H1 (cell line): ENCODE data around the gene TVP23B. TPM values are rescaled to one million over a fixed set of nuclear protein-coding genes. Genes with fewer than 3 reads are reported as not detected.

ENCODE experiments used
- CTCF ChIA-PET: fragments of 300-600 bp; sonication (Branson Sonifier 250); formaldehyde crosslinking; loops from one replicate; lab custom pipeline; 2021; ENCODE audit not compliant: partially characterized antibody; lab: Charles Lee
- POLR2A ChIA-PET: fragments of 300-600 bp; sonication (Branson Sonifier 250); formaldehyde crosslinking; loops from one replicate; lab custom pipeline; 2021; ENCODE audit warnings: inconsistent platforms; ENCODE audit not compliant: partially characterized antibody; lab: Charles Lee
- DNase-seq, 2 experiments: peaks; one replicate each; pipeline versions ENCODE4 v3.0.0 to v3.0.0-alpha.2; 2010 to 2022; ENCODE audit warnings: low spot score in 2 of 2, low read depth in 1 of 2, mixed read lengths in 1 of 2
- FAIRE-seq: peaks from 2 replicates; lab custom pipeline; 2011; peaks lifted over from hg19 to GRCh38; lab: Jason Lieb, UNC
- H2AFZ ChIP-seq: 2 replicates; pipeline ENCODE4 v1.8.1; 2012; ENCODE audit warnings: low read length, inconsistent platforms
- H2AK5ac ChIP-seq: 2 replicates; pipeline ENCODE4 v1.6.1; 2013; ENCODE audit warnings: low read depth, low read length
- H2BK120ac ChIP-seq: replicated peaks from 2 replicates; pipeline ENCODE3; 2013; ENCODE audit warnings: low read depth, low read length, inconsistent platforms
- H2BK12ac ChIP-seq: 2 replicates; pipeline ENCODE4 v1.6.1; 2013; ENCODE audit warnings: low read depth, low read length
- H2BK15ac ChIP-seq: 2 replicates; pipeline ENCODE4 v1.6.1; 2013; ENCODE audit warnings: low read length
- H2BK20ac ChIP-seq: 2 replicates; pipeline ENCODE4 v1.6.1; 2013; ENCODE audit warnings: low read length
- H2BK5ac ChIP-seq: 2 replicates; pipeline ENCODE4 v1.6.1; 2013; ENCODE audit warnings: low read depth, low read length
- H3K14ac ChIP-seq: 2 replicates; pipeline ENCODE4 v1.6.1; 2013; ENCODE audit warnings: inconsistent platforms; ENCODE audit not compliant: insufficient read length
- H3K18ac ChIP-seq: 2 replicates; pipeline ENCODE4 v1.6.1; 2013; ENCODE audit warnings: low read length; ENCODE audit errors: extremely low read depth
- H3K23ac ChIP-seq: 2 replicates; pipeline ENCODE4 v1.6.1; 2013; ENCODE audit warnings: inconsistent platforms; ENCODE audit not compliant: insufficient read length
- H3K23me2 ChIP-seq: 2 replicates; pipeline ENCODE4 v1.6.1; 2013; ENCODE audit warnings: low read depth, low read length
- H3K27ac ChIP-seq: 2 replicates; pipeline ENCODE4 v1.6.1; 2011; ENCODE audit warnings: low read depth, low read length, inconsistent platforms
- H3K27me3 ChIP-seq, 4 experiments: replicated peaks in 1 of 4; 1 replicate in 1 of 4; 2 replicates in 3 of 4; pipeline versions ENCODE4 v1.6.1 to v1.8.1; 2011 to 2013; ENCODE audit warnings: low read length in 3 of 4, mild to moderate bottlenecking in 3 of 4, inconsistent platforms in 2 of 4, mixed read lengths in 2 of 4, moderate library complexity in 1 of 4; ENCODE audit not compliant: control insufficient read depth in 3 of 4, insufficient read depth in 3 of 4; ENCODE audit errors: extremely low read depth in 1 of 4
- H3K36me3 ChIP-seq, 4 experiments: 2 replicates each; pipeline versions ENCODE4 v1.6.1 to v1.8.1; 2011 to 2013; ENCODE audit warnings: mild to moderate bottlenecking in 4 of 4, low read length in 3 of 4, moderate library complexity in 2 of 4, control low read depth in 1 of 4, inconsistent platforms in 1 of 4; ENCODE audit not compliant: insufficient read depth in 4 of 4, control insufficient read depth in 2 of 4
- H3K4ac ChIP-seq: replicated peaks from 2 replicates; pipeline ENCODE3; 2013; ENCODE audit warnings: low read length, low read depth, mixed read lengths, inconsistent platforms; ENCODE audit not compliant: insufficient read length
- H3K4me1 ChIP-seq, 4 experiments: replicated peaks in 1 of 4; 1 replicate in 1 of 4; 2 replicates in 3 of 4; pipeline versions ENCODE4 v1.6.1 to v1.8.1; 2011 to 2013; ENCODE audit warnings: low read length in 3 of 4, inconsistent platforms in 2 of 4, mixed read lengths in 1 of 4; ENCODE audit not compliant: insufficient read depth in 4 of 4, control insufficient read depth in 3 of 4
- H3K4me2 ChIP-seq, 2 experiments: 2 replicates each; pipeline versions ENCODE4 v1.6.1 to v1.8.1; 2011 to 2013; ENCODE audit warnings: low read depth in 2 of 2, low read length in 2 of 2, control low read depth in 1 of 2, inconsistent platforms in 1 of 2, mild to moderate bottlenecking in 1 of 2; ENCODE audit not compliant: insufficient read depth in 1 of 2
- H3K4me3 ChIP-seq, 4 experiments: fragments of 200-600, 300-600 bp in 1 of 4; sonication (generic), shearing (Covaris generic), sonication (Bioruptor Twin) in 1 of 4; 2 replicates each; pipeline versions ENCODE4 v1.5.1 to v1.8.1; 2011 to 2016; ENCODE audit warnings: low read length in 4 of 4, low read depth in 3 of 4, control low read depth in 2 of 4, inconsistent platforms in 2 of 4, mild to moderate bottlenecking in 2 of 4, mixed read lengths in 1 of 4, moderate library complexity in 1 of 4; ENCODE audit not compliant: insufficient read depth in 2 of 4; ENCODE audit errors: extremely low read depth in 1 of 4
- H3K56ac ChIP-seq: replicated peaks from 2 replicates; pipeline ENCODE3; 2013; ENCODE audit warnings: low read depth, mild to moderate bottlenecking, mixed read lengths, low read length, inconsistent platforms; ENCODE audit not compliant: insufficient read length
- H3K79me1 ChIP-seq: 2 replicates; pipeline ENCODE4 v1.6.1; 2013; ENCODE audit warnings: low read depth, low read length, control low read depth
- H3K79me2 ChIP-seq, 2 experiments: 2 replicates each; pipeline versions ENCODE4 v1.6.1 to v1.8.1; 2012 to 2013; ENCODE audit warnings: low read length in 2 of 2, mild to moderate bottlenecking in 2 of 2, inconsistent platforms in 1 of 2; ENCODE audit not compliant: insufficient read depth in 2 of 2, control insufficient read depth in 1 of 2
- H3K9ac ChIP-seq, 4 experiments: replicated peaks in 1 of 4; 1 replicate in 1 of 4; 2 replicates in 3 of 4; pipeline versions ENCODE4 v1.6.1 to v1.8.1; 2011 to 2013; ENCODE audit warnings: low read depth in 3 of 4, low read length in 3 of 4, control low read depth in 2 of 4, mild to moderate bottlenecking in 2 of 4, moderate library complexity in 2 of 4, inconsistent platforms in 1 of 4; ENCODE audit errors: extremely low read depth in 1 of 4
- H3K9me3 ChIP-seq, 2 experiments: 2 replicates each; pipeline versions ENCODE4 v1.6.1 to v1.8.1; 2012 to 2013; ENCODE audit warnings: mild to moderate bottlenecking in 2 of 2, moderate library complexity in 2 of 2, control low read depth in 1 of 2, inconsistent platforms in 1 of 2, low read depth in 1 of 2, low read length in 1 of 2, mixed read lengths in 1 of 2; ENCODE audit not compliant: insufficient read depth in 2 of 2
- H4K20me1 ChIP-seq, 2 experiments: replicated peaks in 1 of 2; 2 replicates each; pipeline versions ENCODE3 to v1.8.1; 2011 to 2013; ENCODE audit warnings: inconsistent platforms in 2 of 2, low read length in 2 of 2, mild to moderate bottlenecking in 1 of 2; ENCODE audit not compliant: insufficient read depth in 2 of 2, control insufficient read depth in 1 of 2
- H4K5ac ChIP-seq: 2 replicates; pipeline ENCODE4 v1.6.1; 2013; ENCODE audit warnings: low read length, low read depth, mixed read lengths, inconsistent platforms; ENCODE audit not compliant: insufficient read length
- H4K8ac ChIP-seq: 2 replicates; pipeline ENCODE4 v1.8.0; 2013; ENCODE audit warnings: mild to moderate bottlenecking, moderate library complexity, low read length, inconsistent platforms; ENCODE audit not compliant: insufficient read depth; ENCODE audit errors: extremely low read depth
- H4K91ac ChIP-seq: replicated peaks from 2 replicates; pipeline ENCODE3; 2013; ENCODE audit warnings: low read length, mixed read lengths, inconsistent platforms; ENCODE audit not compliant: insufficient read length
- ATF2 ChIP-seq: IDR thresholded peaks from 2 replicates; pipeline ENCODE4 v1.6.1; 2012; ENCODE audit warnings: low read length, inconsistent platforms
- CBX5 ChIP-seq: fragments of 300-800, 300-1000 bp; sonication (generic); IDR thresholded peaks from 2 replicates; pipeline ENCODE4 v1.7.1; 2016; ENCODE audit warnings: antibody characterized with exemption, low read length, low read depth
- CEBPB ChIP-seq: IDR thresholded peaks from 2 replicates; pipeline ENCODE4 v1.6.1; 2012; ENCODE audit warnings: low read depth, low read length
- CHD1 ChIP-seq: IDR thresholded peaks from 2 replicates; pipeline ENCODE4 v1.6.1; 2012; ENCODE audit warnings: low read depth, low read length, improper control_type of control experiment
- CHD2 ChIP-seq: IDR thresholded peaks from 2 replicates; pipeline ENCODE4 v1.6.1; 2012; ENCODE audit warnings: low read length, improper control_type of control experiment
- E2F6 ChIP-seq: IDR thresholded peaks from 2 replicates; pipeline ENCODE4 v1.6.1; 2012; ENCODE audit warnings: inconsistent platforms
- POLR2A ChIP-seq, 2 experiments: IDR thresholded peaks; 1 replicate in 1 of 2; 2 replicates in 1 of 2; pipeline ENCODE4 v1.6.1; 2011; ENCODE audit warnings: low read depth in 2 of 2, low read length in 2 of 2, mild to moderate bottlenecking in 2 of 2; ENCODE audit errors: control extremely low read depth in 1 of 2
- POLR2AphosphoS5 ChIP-seq: IDR thresholded peaks from 2 replicates; pipeline ENCODE4 v1.6.1; 2011; ENCODE audit warnings: low read depth, low read length
- SIN3A ChIP-seq, 2 experiments: IDR thresholded peaks in 1 of 2; conservative IDR thresholded peaks in 1 of 2; 2 replicates each; pipeline ENCODE4 v1.6.1; 2011 to 2012; ENCODE audit warnings: low read length in 2 of 2, improper control_type of control experiment in 1 of 2, low read depth in 1 of 2, mild to moderate bottlenecking in 1 of 2
- SRF ChIP-seq: IDR thresholded peaks from 2 replicates; pipeline ENCODE4 v1.6.1; 2011; ENCODE audit warnings: mild to moderate bottlenecking, low read depth, low read length, moderate library complexity
- SUZ12 ChIP-seq: fragments of 200-600 bp; sonication (generic); IDR thresholded peaks from 2 replicates; pipeline ENCODE4 v1.6.1; 2012; ENCODE audit warnings: mild to moderate bottlenecking, inconsistent platforms, low read length, moderate library complexity, mixed read lengths
- TAF7 ChIP-seq: optimal IDR thresholded peaks from 2 replicates; pipeline ENCODE3; 2011; ENCODE audit warnings: low read depth, mild to moderate bottlenecking, inconsistent platforms, low read length, moderate library complexity, borderline replicate concordance
- TBP ChIP-seq: IDR thresholded peaks from 2 replicates; pipeline ENCODE4 v1.6.1; 2011; ENCODE audit warnings: low read depth, low read length, improper control_type of control experiment
- WGBS, 2 experiments: shearing (Covaris generic) in 1 of 2; methylation state at CpG; one replicate each; pipeline versions ENCODE4 v1.1.6 to v1.1.7; 2013 to 2015; ENCODE audit warnings: low lambda C conversion rate in 2 of 2, mixed read lengths in 2 of 2, inconsistent platforms in 1 of 2, low coverage in 1 of 2, missing lambda C conversion rate in 1 of 2; ENCODE audit not compliant: insufficient replicate concordance in 2 of 2, insufficient coverage in 1 of 2, insufficient read length in 1 of 2; ENCODE audit errors: extremely low coverage in 1 of 2, missing lambda C conversion rate in 1 of 2; 5-methylcytosine and 5-hydroxymethylcytosine counted together
- polyA plus RNA-seq, 7 experiments: library from polyadenylated mRNA; depleted of rRNA in 3 of 7; stranded (reverse) in 5 of 7; unstranded in 2 of 7; fragments of >200 nt in 5 of 7; fragments of 200-250 nt in 2 of 7; gene quantifications; 1 replicate in 5 of 7; 2 replicates in 1 of 7; 4 replicates in 1 of 7; pipeline versions ENCODE4 v1.2.1 to v1.2.3, GENCODE V29; 2011 to 2013; ENCODE audit warnings: missing spikeins in 2 of 7, mixed read lengths in 2 of 7
- total RNA-seq: library from RNA; stranded (reverse); fragmentation: NEBNext Ultra II Directional; extraction: Animal tissue kit (Norgen Biotek cat#: 25700); gene quantifications from 2 replicates; pipeline ENCODE4 v1.2.1, GENCODE V29; 2021

Gene TVP23B
- total and polyA plus RNA-seq, 2 of the 8 experiments (the other 6 are each of a cell fraction or from before 2014, with no cell fraction given) = 11.5 to 22.7 TPM

GRCh38 chr17:18854956-18855355, 74.0 kb downstream of the TVP23B start:
- Histone ChIP-seq H3K27me3 (no peaks in the 10 kb centered on the region), H4K20me1 (no peaks in the 10 kb centered on the region), H3K4me3 (peak overlapping the region in 3 of 4 experiments; percentile 79 to 93 (median 90); a peak in 3 of 8 replicates), H3K27ac (no peak overlapping the region), H3K4me2 (peak overlapping the region; percentile 71 to 87; a peak in 2 of 4 replicates), H4K5ac (no peak overlapping the region), H3K79me2 (peaks cover 3 to 24% of the 10 kb centered on the region in 2 experiments; a peak in 3 of 4 replicates), H3K9ac (no peak overlapping the region), H2AFZ (no peak overlapping the region), H3K23ac (no peak overlapping the region), H3K4ac (no peak overlapping the region), H2BK15ac (no peak overlapping the region), H2BK20ac (no peak overlapping the region), H3K56ac (no peak overlapping the region), H2AK5ac (no peak overlapping the region), H3K9me3 (no peaks in the 10 kb centered on the region), H3K4me1 (peaks cover 0 to 5% (median 2%) of the 10 kb centered on the region in 4 experiments; a peak in 4 of 7 replicates), H4K8ac (no peak overlapping the region; the same call in 1 of the 2 replicates), H2BK120ac (no peak overlapping the region), H4K91ac (no peak overlapping the region), H3K23me2 (peaks cover 7% of the 10 kb centered on the region), H2BK5ac (no peak overlapping the region), H3K79me1 (no peaks in the 10 kb centered on the region), H2BK12ac (no peak overlapping the region), H3K18ac (no peak overlapping the region), H3K36me3 (no peaks in the 10 kb centered on the region), H3K14ac (no peak overlapping the region)
- ChIA-PET CTCF (no interaction called here), POLR2A (no interaction called here)
- FAIRE-seq (no peak), DNase-seq (no peak)
- 82% methylated on average over 7 of the region's 7 CpGs; no CpG with 5 or more reads in 1 of the 2 experiments for WGBS, 2 experiments
- TF ChIP-seq E2F6 (no peak), CHD1 (no peak), TAF7 (no peak), SRF (no peak), SIN3A (conservative IDR thresholded peaks at IDR 0.05 in 1 of 2, IDR thresholded peaks at IDR 0.05 in 1 of 2; ENCODE audit: low read depth in 1 of 2, low read length in 2 of 2) (no peak), SUZ12 (no peak), CBX5 (no peak), CHD2 (no peak), POLR2A (IDR thresholded peaks at IDR 0.05; ENCODE audit: control extremely low read depth in 1 of 2, low read depth in 2 of 2, low read length in 2 of 2) (no peak), ATF2 (no peak), POLR2AphosphoS5 (no peak), CEBPB (no peak), TBP (no peak)
